ENCODE results near the gene TCF7L2.

Gene TCF7L2

GRCh38 chr10:113027230-113027573, 77.2 kb downstream of the TCF7L2 start:
- no peak for DNase-seq

DNA sequence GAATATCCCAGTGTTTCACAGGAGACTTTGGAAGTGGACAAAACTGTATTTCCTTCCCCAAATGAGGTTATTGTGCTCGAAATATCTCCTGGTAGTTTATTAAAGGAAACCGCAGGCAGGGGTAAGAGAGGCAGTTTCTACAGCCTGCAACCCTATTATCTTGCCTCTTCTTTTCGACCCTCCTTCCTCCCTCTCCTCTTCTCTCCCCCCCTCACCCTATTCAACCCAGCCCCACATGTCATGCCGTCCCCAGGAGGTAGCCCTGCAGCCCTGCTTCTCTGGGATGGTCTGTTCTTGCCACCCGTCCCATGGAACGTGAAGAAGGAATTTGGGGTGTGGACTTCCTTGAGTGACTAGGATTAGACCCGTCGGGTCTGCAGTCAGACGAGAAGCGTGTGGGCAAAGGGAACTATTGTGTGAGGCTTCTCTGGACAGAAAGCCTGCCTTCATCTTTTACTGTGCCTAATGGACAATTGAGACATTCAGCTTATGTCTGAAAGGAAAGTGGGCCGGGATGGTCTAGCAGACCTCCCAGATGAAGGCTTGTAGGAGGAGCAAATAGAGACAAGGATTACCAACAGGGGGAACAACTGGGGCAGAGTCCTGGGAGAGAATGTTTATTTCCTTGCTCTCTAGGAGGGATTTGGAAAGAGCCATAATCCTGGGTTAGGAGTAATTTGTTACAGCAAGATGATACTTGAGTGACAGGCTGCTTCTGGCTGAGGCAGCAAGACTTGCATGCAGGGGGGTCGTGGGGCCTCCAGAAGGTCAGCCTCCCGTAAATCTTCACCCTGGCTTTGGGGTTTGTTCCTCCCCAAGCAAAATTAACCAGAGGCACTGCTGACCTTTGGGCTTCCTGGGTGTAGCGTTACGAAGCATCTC, 77.8 kb downstream of the TCF7L2 start:
- DNase-seq = peak; percentile 85

- no peak for DNase-seq
Measured at GRCh38 chr10:113028456-113029440, 78.7 kb downstream of the TCF7L2 start.

DNA sequence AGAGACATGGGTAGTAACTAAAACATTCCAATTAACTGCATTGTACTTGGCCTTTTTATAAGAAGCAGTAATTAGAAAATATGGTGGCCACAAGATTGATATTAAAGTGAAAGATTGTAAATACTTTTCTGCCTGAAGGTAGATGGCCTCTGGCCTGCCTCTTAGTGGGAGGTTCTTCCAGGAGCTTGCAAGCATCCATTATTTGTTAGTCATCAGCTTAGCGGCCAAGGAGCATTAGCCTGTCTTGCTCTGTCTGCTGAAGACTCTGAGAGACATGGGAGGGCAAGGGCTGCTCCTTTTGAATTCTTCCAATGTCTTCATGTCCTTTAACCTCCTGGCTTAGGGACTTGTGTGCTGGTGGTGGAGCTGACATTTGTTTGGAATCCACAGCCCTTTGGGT, 80.4 kb downstream of the TCF7L2 start:
- DNase-seq = no peak

- no peak for DNase-seq
Measured at GRCh38 chr10:113031147-113031546, 81.1 kb downstream of the TCF7L2 start.

- no peak for DNase-seq
Measured at GRCh38 chr10:113033991-113034390, 83.9 kb downstream of the TCF7L2 start.

DNA sequence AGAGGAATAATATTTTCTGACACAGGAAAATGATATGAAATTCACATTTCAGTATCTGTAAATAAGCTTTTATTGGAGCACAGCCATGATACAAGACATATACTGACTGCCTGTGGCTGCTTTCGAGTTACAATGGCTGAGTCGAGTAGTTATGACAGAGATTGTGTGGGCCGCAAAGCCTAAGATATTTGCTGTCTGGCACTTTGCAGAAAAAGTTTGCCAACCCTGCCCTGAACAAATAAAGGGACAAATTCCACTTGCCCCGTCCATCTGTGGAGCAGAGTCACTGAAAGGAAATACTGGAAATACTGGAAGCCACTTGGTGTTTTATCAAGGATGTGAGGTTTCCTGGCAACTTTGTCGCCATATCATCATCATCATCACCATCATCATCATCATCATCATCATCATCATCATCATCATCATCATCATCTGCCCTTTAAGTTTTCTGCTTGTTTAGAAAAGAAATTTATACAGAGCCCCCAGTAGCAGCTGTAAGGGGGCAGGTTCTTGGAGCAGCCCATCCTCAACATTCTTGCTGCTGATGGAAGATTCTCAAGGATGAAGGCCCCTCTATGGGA, 85.8 kb downstream of the TCF7L2 start:
- DNase-seq = no peak

- DNase-seq = no peak
Measured at GRCh38 chr10:113036619-113037018, 86.6 kb downstream of the TCF7L2 start.

GRCh38 chr10:113037218-113037617, 87.2 kb downstream of the TCF7L2 start:
- DNase-seq = no peak

GRCh38 chr10:113038183-113038582, 88.1 kb downstream of the TCF7L2 start:
- no peak for DNase-seq

DNA sequence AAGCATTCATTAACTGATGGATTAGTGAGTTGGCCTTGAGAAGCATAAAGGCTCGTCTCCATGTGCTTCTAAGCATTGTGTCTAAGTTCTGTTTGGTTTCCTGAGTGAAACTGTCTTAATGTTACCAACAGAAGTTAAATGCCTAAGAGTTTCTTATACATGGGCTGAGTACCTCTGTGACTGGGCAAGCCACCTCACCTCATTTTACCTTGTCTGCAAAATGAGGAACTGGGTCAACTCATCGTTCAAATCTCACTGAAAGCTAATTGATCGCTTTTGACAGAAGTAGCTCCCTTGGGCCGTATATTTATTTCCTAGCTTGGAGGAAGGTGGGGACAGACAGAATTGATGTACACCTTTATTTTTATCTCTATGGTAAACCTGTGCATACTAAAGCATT, 88.9 kb downstream of the TCF7L2 start:
- no peak for DNase-seq

- DNase-seq = no peak
Measured at GRCh38 chr10:113041324-113041723, 91.3 kb downstream of the TCF7L2 start.

GRCh38 chr10:113041841-113042750, 92.0 kb downstream of the TCF7L2 start:
- DNase-seq = no peak

DNA sequence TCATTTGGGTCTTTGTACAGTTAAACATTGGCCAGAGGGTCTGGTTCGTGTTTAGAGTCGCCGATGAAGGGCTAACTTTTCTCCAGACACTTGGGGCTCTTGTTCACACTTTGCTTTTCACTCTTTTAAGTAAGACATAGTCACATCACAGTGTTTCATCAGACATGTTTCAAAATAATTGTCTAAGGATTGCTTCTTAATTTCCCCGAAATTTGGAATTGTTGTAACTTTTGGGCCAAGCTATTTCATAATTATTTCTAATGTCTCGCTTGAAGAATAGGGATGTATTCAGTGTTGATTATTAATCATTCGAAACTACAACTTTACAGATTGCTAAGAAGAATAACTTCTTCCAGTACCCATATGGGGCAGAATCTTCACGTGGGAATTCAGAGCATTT, 92.8 kb downstream of the TCF7L2 start:
- DNase-seq = no peak

- no peak for DNase-seq
Measured at GRCh38 chr10:113044016-113044755, 94.1 kb downstream of the TCF7L2 start.

DNA sequence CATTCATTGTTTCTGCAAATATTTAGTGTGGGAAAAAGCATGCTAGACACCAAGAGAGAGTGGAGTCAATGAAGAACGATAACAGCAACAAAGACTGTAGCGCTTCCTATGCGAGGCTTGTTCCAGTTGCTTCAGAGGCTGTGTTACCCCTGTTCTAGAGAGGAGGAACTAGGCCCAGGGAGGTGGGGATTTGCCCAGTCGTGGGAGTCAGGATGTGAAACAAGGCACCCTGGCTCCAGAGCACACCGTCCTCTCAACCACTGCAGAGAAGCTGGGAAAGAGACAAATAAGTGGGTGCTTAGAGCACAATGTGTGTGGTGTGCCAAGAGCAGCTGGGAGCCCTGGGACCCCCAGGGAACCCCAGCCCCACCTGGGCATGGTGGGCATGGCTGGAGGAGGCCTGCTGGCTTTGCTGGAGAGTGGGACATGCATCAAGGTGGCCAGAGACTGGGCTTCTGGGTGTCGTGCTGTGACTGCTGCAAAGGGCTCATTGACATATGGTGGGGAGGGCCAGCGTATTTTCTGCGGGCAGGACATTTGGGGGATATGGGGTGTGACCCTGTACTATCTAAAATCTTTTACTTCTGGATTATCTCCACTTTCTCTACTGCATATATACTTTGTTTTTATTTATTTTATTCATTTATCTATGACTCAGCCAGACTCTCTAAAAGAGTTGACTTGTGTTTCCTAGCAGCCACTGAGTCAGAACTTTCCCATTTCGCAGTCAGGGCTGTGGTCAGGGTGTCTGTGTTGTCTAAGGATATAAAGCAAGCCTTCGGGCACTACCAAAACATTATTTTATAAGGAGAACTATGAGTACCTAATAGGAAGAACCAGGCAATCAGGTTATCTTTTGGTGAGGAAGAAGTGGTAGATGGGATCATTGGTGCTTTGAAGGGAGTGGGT, 95.4 kb downstream of the TCF7L2 start:
- DNase-seq = no peak

DNA sequence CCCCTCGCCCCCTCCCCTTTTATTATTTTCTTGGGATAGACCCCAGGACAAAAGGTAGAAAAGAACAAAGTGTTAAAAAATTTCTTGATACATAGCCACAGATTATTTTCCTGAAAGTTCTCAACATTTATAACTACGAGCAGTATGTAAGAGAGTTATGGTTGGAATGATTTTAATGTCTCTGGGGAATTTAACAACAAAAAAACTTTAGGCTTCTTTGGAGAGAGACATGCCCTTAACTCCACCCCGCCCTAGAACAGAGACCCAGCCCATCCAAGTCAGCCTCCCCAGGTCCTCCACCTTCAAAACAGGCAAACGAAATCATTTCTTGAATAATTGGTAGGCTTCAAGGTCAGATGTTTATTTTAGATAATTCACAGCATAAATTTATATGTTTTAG, 97.1 kb downstream of the TCF7L2 start:
- no peak for DNase-seq

DNA sequence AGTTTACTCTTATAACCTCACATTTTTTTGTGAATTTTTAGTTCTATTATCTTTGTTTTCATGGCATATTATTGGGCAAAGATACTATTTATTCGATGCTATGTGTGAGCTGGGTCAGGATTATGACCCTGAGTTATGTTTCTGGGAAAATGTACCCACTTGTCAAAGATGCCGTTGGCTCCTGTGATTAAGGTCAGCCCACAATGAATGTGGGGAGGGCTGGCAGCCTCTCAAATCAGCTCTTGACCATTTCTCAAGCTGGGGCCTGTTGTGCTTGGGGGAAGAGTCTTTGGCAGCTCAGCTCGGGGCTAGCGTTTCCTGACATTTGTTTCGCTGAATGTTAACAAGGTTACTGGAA, 97.5 kb downstream of the TCF7L2 start:
- no peak for DNase-seq

- peak; percentile 58 for DNase-seq
Measured at GRCh38 chr10:113047963-113048781, 98.1 kb downstream of the TCF7L2 start.

- DNase-seq = peak; percentile 56
Measured at GRCh38 chr10:113049881-113050280, 99.8 kb downstream of the TCF7L2 start.
